Right lobe of liver (tissue), 4 donors: Measurements from ENCODE around the gene OVOL2.

Experiments used
- POLR2A ChIP-seq: fragments of 450-650 bp; IDR thresholded peaks from one replicate; pipeline ENCODE4 v1.6.1; 2017; ENCODE audit warnings: antibody characterized with exemption, mild to moderate bottlenecking
- TF ChIP-seq, protein P1 (sequence below), 4 donors: fragments of 200-600 bp in 3 of 4; fragments of 450-650 bp in 1 of 4; IDR thresholded peaks; one replicate each; pipeline versions ENCODE4 v1.5.1 to v1.8.0; 2016 to 2022; ENCODE audit warnings: antibody characterized with exemption in 4 of 4, mild to moderate bottlenecking in 2 of 4
- donor health status: DM: no; HTN: no; CAD: no.
- donor health status: DM: no; HTN: no; CAD: no.
- donor health status: DM: no; HTN: yes; CAD: no.

DNA sequence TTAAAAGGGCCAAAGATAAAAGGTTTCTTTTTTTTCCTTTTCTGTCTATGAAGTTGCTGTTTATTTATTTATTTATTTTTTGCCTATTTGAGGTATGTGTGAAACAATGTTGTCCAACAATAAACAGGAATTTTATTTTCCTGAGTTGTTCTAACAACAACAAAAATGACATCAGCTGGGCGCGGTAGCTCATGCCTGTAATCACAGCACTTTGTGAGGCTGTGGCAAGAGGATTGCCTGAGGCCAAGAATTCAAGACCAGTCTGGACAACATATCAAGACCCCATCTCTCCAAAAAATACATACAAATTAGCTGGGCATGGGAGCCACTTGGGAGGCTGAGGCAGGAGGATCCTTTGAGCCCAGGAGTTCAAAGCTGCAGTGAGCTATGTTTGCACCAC is 44.8 kb downstream of the OVOL2 start:
- TF ChIP-seq, protein P1, sequence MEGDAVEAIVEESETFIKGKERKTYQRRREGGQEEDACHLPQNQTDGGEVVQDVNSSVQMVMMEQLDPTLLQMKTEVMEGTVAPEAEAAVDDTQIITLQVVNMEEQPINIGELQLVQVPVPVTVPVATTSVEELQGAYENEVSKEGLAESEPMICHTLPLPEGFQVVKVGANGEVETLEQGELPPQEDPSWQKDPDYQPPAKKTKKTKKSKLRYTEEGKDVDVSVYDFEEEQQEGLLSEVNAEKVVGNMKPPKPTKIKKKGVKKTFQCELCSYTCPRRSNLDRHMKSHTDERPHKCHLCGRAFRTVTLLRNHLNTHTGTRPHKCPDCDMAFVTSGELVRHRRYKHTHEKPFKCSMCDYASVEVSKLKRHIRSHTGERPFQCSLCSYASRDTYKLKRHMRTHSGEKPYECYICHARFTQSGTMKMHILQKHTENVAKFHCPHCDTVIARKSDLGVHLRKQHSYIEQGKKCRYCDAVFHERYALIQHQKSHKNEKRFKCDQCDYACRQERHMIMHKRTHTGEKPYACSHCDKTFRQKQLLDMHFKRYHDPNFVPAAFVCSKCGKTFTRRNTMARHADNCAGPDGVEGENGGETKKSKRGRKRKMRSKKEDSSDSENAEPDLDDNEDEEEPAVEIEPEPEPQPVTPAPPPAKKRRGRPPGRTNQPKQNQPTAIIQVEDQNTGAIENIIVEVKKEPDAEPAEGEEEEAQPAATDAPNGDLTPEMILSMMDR (IDR thresholded peaks at IDR 0.05) = no peak
- TF ChIP-seq POLR2A = no peak
